ENCODE data around the gene FAM124B.

The FAM124B gene

GRCh38 chr2:224428787-224429440, 27.0 kb upstream of the FAM124B start:
- TF ChIP-seq, protein P1, sequence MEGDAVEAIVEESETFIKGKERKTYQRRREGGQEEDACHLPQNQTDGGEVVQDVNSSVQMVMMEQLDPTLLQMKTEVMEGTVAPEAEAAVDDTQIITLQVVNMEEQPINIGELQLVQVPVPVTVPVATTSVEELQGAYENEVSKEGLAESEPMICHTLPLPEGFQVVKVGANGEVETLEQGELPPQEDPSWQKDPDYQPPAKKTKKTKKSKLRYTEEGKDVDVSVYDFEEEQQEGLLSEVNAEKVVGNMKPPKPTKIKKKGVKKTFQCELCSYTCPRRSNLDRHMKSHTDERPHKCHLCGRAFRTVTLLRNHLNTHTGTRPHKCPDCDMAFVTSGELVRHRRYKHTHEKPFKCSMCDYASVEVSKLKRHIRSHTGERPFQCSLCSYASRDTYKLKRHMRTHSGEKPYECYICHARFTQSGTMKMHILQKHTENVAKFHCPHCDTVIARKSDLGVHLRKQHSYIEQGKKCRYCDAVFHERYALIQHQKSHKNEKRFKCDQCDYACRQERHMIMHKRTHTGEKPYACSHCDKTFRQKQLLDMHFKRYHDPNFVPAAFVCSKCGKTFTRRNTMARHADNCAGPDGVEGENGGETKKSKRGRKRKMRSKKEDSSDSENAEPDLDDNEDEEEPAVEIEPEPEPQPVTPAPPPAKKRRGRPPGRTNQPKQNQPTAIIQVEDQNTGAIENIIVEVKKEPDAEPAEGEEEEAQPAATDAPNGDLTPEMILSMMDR (IDR thresholded peaks at IDR 0.05; ENCODE audit: low read depth, low read length, missing control alignments): no peak
- no peak overlapping the region for H3K4me3 ChIP-seq (replicated peaks; ENCODE audit: low read depth, low read length)

DNA sequence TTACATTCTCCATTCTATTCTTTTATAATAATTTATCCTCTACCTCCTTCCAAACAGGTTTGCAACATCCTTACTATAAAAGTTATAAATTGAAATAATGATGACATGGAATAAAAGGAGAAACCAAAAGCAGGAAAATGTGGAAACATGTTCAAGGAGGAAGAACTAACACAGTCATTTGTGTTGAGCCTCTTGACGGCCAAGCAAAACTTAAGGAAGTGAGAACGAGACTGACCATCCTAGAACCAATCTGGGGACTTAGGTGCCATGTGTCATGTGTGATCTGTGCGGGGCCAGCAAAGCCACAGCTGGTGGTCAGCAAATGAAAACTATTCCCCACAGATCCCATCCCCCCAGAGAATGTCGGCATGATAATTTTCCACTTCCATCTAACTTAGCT, 25.6 kb upstream of the FAM124B start:
- TF ChIP-seq, protein P1 (IDR thresholded peaks at IDR 0.05; ENCODE audit: low read depth, low read length, missing control alignments): no peak
- DNase-seq (ENCODE audit: extremely low read depth, low read depth): no peak
- no peak overlapping the region for H3K4me3 ChIP-seq (replicated peaks; ENCODE audit: low read depth, low read length)

More at GRCh38 chr2:224428787-224429440, 27.0 kb upstream of the FAM124B start:
- no peak for DNase-seq (ENCODE audit: extremely low read depth, low read depth)

- no peak overlapping the region for H3K4me3 ChIP-seq (replicated peaks; ENCODE audit: low read depth, low read length)
- TF ChIP-seq, protein P1 (IDR thresholded peaks at IDR 0.05; ENCODE audit: low read depth, low read length, missing control alignments): no peak
- DNase-seq (ENCODE audit: extremely low read depth, low read depth): no peak
Observed at GRCh38 chr2:224426656-224427055, 24.7 kb upstream of the FAM124B start.

GRCh38 chr2:224421065-224421464, 19.2 kb upstream of the FAM124B start:
- TF ChIP-seq, protein P1 (IDR thresholded peaks at IDR 0.05; ENCODE audit: low read depth, low read length, missing control alignments): no peak
- no peak for DNase-seq (ENCODE audit: extremely low read depth, low read depth)
- H3K4me3 ChIP-seq (replicated peaks; ENCODE audit: low read depth, low read length): no peak overlapping the region

DNA sequence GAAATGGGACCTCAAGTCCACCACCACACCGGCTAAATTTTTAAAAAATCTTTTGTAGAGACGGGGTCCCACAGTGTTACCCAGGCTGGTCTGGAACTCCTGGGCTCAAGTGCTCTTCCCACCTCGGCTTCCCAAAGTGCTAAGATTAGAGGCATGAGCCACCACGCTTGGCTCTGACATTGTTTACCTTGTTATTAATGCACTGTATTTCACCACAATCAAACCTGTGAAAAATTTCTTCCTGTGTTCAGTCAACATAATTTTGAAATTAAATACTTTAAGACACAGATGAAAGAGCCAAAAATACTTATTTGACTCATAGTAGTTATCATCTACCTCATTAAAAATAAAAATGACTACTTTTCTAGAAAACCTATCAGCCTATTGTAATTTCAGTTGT, 16.0 kb upstream of the FAM124B start:
- H3K4me3 ChIP-seq (replicated peaks; ENCODE audit: low read depth, low read length): no peak overlapping the region
- TF ChIP-seq, protein P1 (IDR thresholded peaks at IDR 0.05; ENCODE audit: low read depth, low read length, missing control alignments): no peak
- DNase-seq (ENCODE audit: extremely low read depth, low read depth): no peak

GRCh38 chr2:224417361-224417729, 15.4 kb upstream of the FAM124B start:
- DNase-seq (ENCODE audit: extremely low read depth, low read depth): no peak
- no peak overlapping the region for H3K4me3 ChIP-seq (replicated peaks; ENCODE audit: low read depth, low read length)
- TF ChIP-seq, protein P1 (IDR thresholded peaks at IDR 0.05; ENCODE audit: low read depth, low read length, missing control alignments): no peak

Measured in HFF-Myc (cell line).